GM19240 (cell line): ENCODE measurements around the gene TCF7L2.

ENCODE experiments used
- DNase-seq: peaks from one replicate; pipeline ENCODE4 v3.0.0; 2011; ENCODE audit warnings: low spot score; ENCODE audit not compliant: insufficient read length

The TCF7L2 gene

DNA sequence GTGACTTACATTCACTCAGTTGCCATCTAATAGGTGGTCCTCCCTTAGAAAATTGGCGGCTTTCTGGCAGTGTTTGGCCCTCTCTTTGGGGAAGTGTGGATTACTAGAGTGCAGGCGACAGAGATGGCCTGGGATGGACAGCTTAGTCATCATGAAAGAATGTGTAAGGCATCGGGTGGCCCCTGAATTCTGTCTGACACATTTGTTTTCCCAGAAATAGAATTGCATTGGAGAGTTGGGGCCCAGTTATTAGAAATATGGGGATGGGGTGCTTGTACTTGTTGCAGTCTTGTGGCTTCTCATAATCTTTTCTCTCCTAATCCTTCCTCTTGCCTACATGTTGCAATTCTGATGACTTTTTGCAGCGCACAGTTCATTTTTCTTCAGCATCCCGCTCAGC, 13.8 kb downstream of the TCF7L2 start:
- DNase-seq = no peak

DNA sequence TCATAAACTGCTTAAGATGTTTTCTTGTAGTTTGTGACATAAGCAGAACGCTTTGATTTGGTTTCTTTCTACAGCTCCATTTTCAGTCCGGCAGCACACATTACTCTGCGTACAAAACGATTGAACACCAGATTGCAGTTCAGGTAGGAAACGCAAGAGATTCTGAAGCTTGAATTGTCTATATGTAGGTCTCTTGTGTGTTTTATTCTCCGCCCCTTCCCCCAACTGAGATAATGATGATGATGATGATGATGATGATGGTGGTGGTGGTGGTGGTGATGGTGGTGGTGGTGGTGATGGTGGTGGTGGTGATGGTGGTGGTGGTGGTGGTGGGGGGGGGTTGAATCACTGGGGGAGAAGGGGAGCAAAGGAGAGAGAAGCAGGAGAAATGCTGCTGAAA, 14.4 kb downstream of the TCF7L2 start:
- no peak for DNase-seq

DNA sequence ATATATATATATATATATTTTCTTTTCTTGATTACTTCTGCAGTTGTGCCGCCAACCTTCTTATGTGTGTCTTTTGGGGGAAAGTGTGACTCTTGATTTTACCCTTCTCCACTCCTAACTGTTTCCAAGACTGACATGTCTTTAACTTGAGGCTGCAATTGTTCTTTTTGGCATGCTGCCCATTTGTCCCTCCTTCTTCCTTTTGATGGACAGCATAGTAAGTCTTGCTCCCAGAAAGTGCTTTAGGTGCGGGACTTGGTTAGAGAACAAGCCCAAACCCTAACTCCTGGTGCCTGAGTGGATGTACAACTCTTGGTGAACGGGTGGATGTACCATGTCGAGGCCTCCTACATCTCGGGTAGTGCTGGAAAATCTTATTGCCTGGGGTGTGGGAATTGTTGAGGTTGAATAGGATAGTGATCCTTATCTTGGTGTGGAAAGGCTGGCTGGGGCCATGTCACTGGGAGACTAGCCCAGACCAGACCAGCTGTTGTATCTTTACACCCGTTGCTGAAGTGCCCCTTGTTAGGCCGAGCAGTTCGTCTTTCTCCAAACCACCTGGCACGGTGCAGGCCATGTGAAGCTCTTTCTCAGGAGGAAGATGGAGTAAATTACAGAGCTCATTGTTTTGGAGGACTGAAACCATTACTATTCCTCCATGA, 16.3 kb downstream of the TCF7L2 start:
- DNase-seq = no peak

DNA sequence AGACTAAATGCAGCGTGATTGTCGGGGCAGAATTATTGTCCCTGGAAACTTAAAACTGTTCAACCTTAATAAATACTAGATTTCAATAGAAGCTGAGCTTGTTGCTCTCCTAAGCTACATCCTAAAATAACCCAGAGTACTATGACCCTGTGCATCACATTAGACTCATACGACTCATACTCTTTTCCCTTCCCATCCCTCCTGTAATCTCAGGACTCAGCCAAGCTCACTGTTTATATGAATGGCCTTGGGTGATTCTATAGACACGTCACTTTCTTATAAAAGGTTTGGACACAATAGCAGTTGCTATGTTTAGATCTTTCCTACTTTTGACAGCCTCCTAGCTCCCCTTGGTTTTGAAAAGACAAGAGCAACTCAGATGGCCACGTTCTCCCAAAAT, 17.2 kb downstream of the TCF7L2 start:
- DNase-seq = no peak

DNA sequence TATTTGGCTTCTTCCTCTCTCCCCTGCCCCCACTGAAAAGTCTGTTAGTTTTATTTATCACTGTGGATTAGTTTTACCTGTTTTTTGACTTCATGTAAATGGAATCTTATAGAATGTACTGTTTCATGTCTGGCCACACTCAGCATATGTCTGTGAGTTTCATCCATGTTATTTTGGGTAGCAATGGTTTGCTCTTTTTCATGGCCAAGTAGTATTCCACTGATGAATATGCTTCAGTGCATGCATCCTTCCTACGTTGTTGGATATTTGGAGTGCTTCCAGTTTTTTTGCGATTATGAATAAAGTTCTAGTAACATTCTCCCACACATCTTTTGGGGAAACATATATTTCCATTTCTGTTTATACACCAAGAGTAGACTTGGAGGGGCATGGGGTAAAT, 19.1 kb downstream of the TCF7L2 start:
- no peak for DNase-seq

DNA sequence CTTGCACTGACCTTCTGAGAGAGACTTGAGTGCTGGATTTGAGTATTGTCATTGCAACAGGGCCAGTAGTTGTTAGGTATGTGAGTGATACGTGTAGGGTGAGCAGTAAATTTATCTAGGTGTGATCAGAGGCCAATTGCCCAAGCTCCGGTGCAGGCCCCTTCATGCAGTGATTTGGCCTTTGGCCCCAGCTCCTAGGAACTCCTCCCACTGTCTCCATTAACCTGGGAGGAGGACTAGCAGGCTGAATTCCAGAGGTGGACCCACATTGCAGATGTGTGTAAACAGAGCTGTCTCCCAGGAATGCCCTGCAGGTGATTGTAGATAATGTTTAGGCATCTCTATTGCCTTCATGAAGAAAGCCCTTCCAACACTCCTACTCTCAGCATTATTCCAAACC, 19.5 kb downstream of the TCF7L2 start:
- DNase-seq = no peak

DNA sequence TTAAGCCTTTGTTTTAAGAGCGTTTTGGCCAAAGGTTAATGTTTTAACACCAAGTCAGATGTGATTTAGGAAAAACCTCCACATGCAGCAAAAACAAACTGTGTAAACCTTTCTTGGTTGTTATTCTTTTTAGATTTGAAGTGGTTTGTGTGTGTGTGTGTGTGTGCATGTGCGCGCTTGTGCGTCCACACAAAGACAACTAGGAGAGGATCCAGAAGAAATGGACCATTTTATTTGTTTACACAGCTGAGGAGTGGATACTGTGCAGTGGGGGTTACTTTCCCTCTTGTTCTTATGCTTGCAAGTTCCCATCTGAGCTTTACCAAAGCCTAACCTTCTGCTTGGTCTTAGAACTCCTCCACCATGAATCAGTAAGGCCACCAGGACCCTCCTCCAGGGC, 20.0 kb downstream of the TCF7L2 start:
- no peak for DNase-seq

DNA sequence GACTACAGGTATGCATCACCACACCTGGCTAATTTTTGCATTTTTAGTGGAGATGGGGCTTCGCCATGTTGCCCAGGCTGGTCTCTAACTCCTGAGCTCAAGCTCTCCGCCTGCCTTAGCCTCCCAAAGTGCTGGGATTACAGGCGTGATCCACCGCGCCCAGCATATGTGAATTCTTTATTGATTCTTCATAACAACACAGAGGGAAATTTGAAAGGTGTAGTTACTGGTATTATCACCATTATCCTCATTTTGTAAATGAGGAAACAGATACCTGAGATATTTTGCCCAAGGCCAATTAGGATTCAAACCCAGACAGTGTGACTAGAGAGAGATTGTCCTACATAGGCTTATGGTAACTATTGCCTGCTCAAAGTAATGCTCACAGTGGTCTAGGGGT, 22.6 kb downstream of the TCF7L2 start:
- no peak for DNase-seq

DNA sequence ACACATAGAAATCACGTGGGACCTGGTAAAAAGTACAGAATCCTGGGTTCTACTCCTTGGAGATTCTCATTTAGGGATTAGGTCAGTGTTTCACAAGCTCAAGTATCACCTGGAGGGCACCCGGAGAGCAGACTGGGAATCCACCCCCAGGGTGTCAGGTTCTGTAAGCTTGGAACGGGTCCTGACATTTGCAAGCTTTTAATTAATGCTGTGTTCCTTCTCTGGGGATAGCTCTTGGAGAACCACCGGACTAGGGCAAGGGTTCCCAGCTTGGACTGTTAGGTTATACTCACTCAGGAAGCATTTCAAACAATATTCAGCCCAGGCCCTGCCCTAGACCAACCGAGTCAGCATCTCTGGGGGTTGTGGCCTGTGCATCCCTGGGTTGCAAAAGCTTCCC, 23.0 kb downstream of the TCF7L2 start:
- DNase-seq = no peak

DNA sequence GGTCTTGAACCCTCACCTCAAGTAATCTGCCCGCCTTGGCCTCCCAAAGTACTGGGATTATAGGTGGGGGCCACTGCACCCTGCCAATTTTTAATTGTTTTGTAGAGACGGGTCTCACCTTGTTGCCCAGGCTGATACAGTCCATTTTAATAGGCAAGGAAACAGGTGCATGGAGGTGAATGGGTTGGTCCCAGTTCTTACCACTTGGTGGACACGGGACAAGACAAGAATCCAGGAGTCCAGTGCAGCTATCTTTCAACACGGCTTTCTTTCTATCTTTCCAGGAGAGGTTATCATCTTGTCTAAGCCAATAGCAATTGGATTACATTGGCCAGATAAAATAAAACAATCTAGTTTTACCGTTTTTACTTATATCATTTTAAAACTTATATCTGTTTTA, 23.8 kb downstream of the TCF7L2 start:
- DNase-seq = no peak

DNA sequence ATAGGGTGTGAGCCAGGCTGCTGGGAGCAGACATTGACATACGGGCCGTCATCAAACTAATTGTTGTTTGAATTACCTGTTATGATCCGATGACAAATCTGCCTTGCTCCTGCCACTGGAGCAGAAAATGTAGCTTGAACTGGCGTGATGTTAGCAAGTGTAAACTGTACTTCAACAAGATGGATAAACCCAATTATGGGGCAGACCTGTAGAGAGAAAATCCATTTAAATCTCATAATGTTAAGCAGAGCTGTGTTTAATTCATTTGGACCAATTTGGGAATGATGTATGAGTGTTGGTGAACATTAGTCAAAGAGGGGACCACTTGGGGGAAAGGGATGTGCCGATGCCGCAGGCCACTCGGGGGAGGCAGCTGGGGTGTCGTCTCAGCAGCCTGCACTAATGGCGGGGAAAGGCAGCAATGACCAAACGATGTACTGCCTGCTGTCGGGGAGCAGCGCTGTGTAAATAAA, 27.4 kb downstream of the TCF7L2 start:
- DNase-seq = no peak

DNA sequence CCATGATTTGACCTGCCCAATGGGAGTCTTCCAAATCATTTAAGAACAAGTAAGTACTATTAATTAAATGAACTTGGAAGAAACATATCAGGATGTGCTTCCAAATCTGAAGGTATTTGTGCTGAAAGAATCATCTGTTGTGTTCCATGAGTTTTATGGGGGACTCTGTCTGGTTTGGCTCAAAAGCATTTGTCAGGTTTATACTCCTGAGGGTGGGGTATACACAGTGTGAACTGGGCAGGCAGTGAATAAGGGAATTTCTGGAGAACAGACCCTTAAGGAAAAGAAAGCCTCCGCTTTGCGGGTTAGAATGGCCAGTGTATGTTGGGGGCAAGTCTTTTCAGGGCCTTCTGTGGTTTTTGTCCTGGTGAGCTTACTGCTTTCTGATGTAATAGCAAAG, 29.9 kb downstream of the TCF7L2 start:
- no peak for DNase-seq

DNA sequence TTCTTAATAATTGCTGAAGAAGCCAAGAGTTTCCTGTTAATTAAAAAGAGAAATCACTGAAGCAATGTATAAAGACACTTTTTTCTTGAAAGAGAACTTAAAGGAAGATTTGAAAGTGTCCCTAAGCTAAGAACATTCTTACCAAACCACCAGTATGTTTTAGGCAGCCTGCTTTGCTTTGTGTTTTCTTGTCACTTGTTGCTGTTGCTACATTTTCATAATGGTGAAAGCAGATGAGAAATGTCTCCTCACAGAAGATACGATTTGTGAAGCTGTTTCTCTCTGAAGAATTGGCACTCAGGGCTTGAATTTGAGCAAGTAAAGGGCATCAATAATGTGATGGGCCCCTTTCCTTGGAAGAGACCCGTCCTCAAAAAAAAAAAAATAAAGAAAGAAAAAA, 30.9 kb downstream of the TCF7L2 start:
- DNase-seq = no peak

DNA sequence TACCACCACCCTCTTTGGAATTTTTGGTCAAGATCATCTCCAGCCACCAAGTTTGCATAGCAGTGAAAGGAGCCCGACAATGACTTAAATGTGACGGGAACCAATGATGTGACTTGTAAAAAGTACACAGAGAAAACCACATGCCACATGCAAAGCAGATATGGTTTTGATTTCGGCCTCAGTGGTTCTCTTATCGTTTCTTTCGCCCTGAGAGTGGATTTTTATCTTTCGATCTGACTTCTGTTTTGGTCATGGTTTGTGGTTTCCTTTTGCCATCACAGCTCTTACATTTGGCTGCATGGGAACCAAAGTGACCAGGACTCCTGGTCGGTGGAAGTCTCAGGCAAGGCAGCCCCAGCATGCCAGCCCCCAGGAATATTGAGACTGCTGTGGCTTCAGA, 31.5 kb downstream of the TCF7L2 start:
- peak; percentile 13 for DNase-seq

DNA sequence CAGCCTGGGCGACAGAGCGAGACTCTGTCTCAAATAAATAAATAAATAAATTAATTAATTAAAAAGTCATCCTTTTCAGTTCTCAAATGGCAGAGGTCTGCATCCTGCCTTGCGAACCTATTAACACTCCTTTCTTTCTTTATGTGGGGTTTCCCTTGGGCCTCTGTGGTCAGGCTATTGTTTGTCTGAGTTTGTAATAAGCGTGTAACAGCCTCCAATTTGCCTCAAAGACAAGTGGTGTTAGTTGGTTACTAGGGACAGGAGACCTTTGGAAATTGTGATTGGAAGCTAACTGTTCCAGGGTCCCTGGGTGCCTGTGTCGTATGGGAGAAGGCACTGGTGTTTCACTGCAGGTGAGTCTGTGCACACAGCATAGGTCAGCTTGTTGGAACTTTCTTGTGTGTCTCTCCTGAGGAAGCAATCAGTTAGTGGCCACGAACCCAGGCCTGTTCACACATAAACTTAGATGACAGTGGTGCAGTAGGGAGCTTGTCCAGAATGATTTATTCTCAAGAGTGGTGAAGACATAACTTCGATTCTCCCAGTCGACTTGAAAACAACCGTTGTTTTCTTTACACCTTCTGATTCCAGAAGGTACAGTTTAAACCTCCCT, 33.5 kb downstream of the TCF7L2 start:
- DNase-seq = no peak

DNA sequence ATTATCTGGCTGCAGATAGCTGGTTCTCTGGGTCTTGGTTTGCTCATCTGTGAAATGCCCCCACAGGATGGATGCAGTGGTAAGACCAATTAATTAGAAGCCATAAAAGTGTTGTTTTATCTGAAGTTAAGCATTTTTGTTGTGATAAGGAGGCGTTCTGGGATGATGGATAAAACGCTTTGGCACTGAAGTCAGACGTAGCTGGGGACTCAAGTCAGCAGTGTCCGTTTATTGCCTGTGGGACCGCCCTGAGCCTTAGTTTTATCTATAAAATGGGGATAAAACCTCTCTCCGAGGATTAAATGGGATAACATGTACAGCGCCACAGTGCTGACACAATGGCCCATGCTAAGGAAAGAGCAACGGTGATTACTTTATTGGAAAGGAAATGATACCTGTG, 34.7 kb downstream of the TCF7L2 start:
- DNase-seq = no peak

DNA sequence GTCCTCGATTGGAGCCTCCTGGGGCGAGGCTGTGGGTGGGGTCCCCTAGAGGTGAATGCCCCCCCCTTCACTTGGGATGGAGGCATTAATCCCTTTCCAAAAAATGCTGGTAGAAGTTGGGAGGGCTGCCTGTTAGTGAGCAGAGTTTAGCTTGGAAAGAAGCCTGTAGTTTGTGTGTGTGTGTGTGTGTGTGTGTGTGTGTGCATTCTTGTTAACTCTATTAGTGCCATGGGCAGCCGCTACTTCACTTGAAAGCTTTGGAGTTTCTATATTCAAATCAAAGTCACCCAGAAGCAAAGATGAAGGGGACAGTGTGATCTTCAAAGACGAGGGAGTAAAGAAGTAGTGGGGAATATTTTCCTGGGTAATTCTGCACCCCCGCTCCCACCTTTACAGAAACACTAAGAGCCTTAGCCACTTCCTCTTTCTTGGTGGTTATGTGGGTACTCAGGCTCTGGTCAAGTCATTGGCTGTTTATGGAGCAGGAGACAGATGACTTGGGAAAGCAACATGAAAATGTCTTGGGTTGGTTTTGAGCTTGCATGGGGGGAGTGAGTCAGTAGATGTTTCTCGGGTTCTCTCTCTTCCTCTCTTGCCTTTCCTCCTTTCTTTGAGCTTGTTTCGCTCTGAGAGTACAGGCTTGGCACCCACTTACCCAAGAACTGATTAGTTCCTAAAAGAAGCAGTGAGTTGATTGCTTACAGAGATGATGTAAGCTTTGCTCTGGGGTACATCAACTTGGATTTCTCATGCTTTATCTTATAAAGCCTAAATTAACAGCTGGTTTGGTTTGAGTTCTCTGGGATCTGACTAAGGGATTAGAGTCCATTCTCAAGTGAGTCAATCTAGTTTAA, 35.9 kb downstream of the TCF7L2 start:
- no peak for DNase-seq

DNA sequence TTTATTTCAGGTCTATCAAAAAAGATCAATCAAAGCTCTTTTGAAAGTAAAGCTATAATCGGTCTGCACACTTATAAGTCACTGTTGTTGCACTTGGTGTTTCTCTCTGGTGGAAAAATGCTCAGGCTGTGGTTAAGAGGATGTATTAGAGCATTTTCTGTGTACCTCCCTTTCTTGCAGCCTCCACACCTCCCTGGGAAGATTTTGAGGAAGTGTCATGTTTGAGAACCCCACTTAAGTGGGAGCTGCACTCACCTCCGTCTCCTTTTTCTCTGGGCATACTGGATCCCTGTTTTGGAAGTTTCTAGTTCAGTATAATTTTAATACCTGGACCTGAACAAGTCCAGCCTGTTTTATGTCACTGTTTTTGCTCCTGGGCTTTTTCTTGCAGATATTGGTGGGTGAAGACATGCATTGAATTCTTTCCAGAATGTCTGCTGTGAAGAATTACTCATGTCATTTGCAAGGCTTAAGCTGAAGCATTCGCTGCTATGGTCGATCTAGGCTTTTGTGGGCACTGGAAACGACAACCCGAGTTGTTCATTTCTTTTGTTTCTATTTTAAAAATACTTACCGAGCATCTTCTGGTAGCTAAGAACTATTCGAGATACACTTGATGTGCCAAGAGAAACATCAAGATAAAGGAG, 36.6 kb downstream of the TCF7L2 start:
- no peak for DNase-seq

DNA sequence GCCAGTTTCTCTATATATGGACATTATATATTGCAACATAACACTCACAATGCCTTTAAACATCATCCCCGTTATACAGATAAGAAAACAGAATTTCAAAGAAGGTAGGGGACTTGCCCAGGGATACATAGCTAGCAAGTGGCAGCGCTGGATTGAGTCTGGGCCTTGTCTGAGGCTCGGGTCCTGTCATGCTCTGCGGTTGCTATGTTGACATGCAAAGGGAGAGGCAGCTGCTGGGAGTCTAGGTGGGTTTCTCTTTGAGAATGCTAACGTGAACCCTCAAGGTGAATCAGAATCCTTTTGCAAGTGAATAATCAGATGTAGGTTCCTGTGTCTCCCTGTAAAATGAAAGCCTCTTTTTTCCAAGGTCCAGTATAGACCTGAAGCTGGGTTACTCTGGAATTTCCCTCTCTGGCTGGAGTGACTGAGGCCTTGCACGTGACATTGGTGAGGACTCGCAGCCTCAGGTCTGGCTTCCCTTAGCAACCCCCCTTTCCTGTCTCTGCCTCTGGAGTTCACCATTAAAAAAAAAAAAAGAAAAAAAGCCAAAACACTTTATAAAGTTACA, 38.9 kb downstream of the TCF7L2 start:
- no peak for DNase-seq

DNA sequence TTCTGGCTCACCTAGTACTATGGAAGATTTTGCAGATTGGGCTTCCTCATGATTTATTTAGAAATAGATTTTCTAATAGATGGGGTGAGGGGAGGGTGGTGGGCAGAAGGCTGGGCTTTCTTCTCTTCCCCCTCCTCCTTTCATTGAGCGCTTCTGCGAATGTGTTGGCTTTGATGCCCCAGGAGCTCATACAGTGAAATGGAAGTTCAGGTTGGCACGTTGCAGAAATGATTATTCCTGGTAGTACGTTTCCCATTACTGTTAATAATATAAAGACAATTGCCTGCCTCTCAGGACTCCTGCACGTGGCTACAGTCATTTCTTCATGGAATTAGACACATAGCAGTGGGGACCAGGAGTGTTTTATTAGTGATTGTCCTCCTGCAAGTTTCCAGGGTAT, 39.8 kb downstream of the TCF7L2 start:
- no peak for DNase-seq

DNA sequence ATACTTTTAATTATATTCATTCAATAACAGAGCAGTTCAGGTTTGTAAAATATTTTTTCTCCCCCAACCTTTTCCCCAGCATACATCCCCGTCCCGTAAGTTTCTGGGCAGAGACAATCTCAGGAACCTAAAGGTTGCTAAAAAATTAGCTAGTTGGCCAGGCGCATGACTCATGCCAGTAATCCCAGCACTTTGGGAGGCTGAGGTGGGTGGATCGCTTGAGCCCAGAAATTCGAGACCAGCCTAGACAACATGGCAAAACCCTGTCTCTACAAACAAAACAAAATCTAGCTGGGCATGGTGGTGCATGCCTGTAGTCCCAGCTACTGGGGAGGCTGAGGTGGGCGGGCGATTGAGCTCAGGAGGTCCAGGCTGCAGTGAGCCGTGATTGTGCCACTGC, 40.2 kb downstream of the TCF7L2 start:
- DNase-seq = no peak
